ENCODE results near the gene ZWILCH. TPM values are rescaled to one million over a fixed set of nuclear protein-coding genes. Genes with fewer than 3 reads are reported as not detected.

ZWILCH gene
- total and polyA plus RNA-seq, 2 experiments from 2014 or later, result 51.0 to 64.1 TPM

GRCh38 chr15:66587749-66588148 is 82.6 kb downstream of the ZWILCH start:
- Histone ChIP-seq H3K9me2 (ENCODE audit: insufficient read depth) (0 out of 2 replicates have a peak, but pooled peaks cover 4% of the 10 kb centered on the region), H3K4me2 (no peak overlapping the region), H3K36me3 (ENCODE audit: insufficient read depth) (no peaks in the 10 kb centered on the region), H3K27me3 (ENCODE audit: insufficient read depth) (no peaks in the 10 kb centered on the region), H2AFZ (peak overlapping the region; percentile 98; the same call in 1 of the 2 replicates), H3K27ac (ENCODE audit: low read depth) (no peak overlapping the region), H3F3A (replicated peaks; ENCODE audit: low read depth) (no peaks in the 10 kb centered on the region), H3K4me1 (ENCODE audit: insufficient read depth) (peaks cover 7% of the 10 kb centered on the region; the same call in 1 of the 2 replicates), H3K4me3 (no peak overlapping the region), H4K20me1 (replicated peaks; ENCODE audit: insufficient read depth) (no peaks in the 10 kb centered on the region), H3K79me2 (replicated peaks; ENCODE audit: insufficient read depth) (no peaks in the 10 kb centered on the region)
- H3K36me3 Mint-ChIP-seq (ENCODE audit: low read depth), result no peaks in the 10 kb centered on the region
- peaks cover 4% of the 10 kb centered on the region for H3K27me3 Mint-ChIP-seq (ENCODE audit: insufficient read depth, low read depth, poor library complexity)
- H3K9me3 Mint-ChIP-seq, result no peaks in the 10 kb centered on the region
- no peak overlapping the region; the same call in 1 of the 2 replicates for H3K27ac Mint-ChIP-seq
- DNase-seq (ENCODE audit: low spot score) (no peak), ATAC-seq (no peak)
- H3K4me1 Mint-ChIP-seq, result peaks cover 18% of the 10 kb centered on the region
- H3K4me3 Mint-ChIP-seq, result no peak overlapping the region
- TF ChIP-seq ETS1 (IDR thresholded peaks at IDR 0.05), result no peak
- TF ChIP-seq NANOG (IDR thresholded peaks at IDR 0.05; ENCODE audit: borderline replicate concordance), result no peak
- TF ChIP-seq JUNB (IDR thresholded peaks at IDR 0.05; ENCODE audit: unreplicated experiment), result no peak
- TF ChIP-seq CTCF (conservative IDR thresholded peaks at IDR 0.05; ENCODE audit: low read depth in 2 of 2), result no peak
- no peak for TF ChIP-seq ZNF462 (CRISPR knock-in tag; IDR thresholded peaks at IDR 0.05)
- TF ChIP-seq EZH2phosphoT487 (IDR thresholded peaks at IDR 0.05; ENCODE audit: unreplicated experiment), result no peak
- TF ChIP-seq ZNF114 (CRISPR knock-in tag; IDR thresholded peaks at IDR 0.05), result no peak
- no peak for TF ChIP-seq EZH2 (IDR thresholded peaks at IDR 0.05; ENCODE audit: low read depth, unreplicated experiment)
- TF ChIP-seq ZNF331 (CRISPR knock-in tag; IDR thresholded peaks at IDR 0.05; ENCODE audit: low read depth), result no peak

All from GM23338 (cell line).